ENCODE results near the gene SLC4A8. TPM values are rescaled to one million over a fixed set of nuclear protein-coding genes. Genes with fewer than 3 reads are reported as not detected.

The SLC4A8 gene
- total and polyA plus RNA-seq, 9 of the 15 experiments (the other 6 are each of a cell fraction or from before 2014, with no cell fraction given), result 0.04 to 1.5 (median 0.12) TPM; not detected in 2

- TF ChIP-seq ZMIZ1 (IDR thresholded peaks at IDR 0.05; ENCODE audit: low read depth in 2 of 2, low read length in 2 of 2) (peak in 1 of 2 experiments; percentile 55; a peak in 1 of 4 replicates), SMAD4 (CRISPR knock-in tag; conservative IDR thresholded peaks at IDR 0.05) (peak; percentile 86), PHB2 (IDR thresholded peaks at IDR 0.05; ENCODE audit: low read depth) (peak; percentile 55; the same call in 1 of the 2 replicates), CBFA2T2 (conservative IDR thresholded peaks at IDR 0.05) (peak; percentile 85), CCNT2 (IDR thresholded peaks at IDR 0.05; ENCODE audit: borderline replicate concordance, extremely low read depth, insufficient read length, low read depth, low read length) (peak; percentile 41), TAL1 (IDR thresholded peaks at IDR 0.05) (peak; percentile 92), BMI1 (IDR thresholded peaks at IDR 0.05; ENCODE audit: low read length) (no peak), TEAD1 (CRISPR knock-in tag; IDR thresholded peaks at IDR 0.05) (peak in 1 of 2 experiments; percentile 35; a peak in 1 of 4 replicates), U2AF1 (optimal IDR thresholded peaks at IDR 0.05; ENCODE audit: low read depth, low read length) (no peak), PBX2 (CRISPR knock-in tag; IDR thresholded peaks at IDR 0.05; ENCODE audit: low read depth) (0 out of 2 replicates have a peak, but pooled peaks have one; percentile 24), PBX2 (tag; conservative IDR thresholded peaks at IDR 0.05; ENCODE audit: low read depth) (peak; percentile 88), TRIM24 (IDR thresholded peaks at IDR 0.05) (peak in 1 of 2 experiments; percentile 44; a peak in 1 of 4 replicates), EP300 (IDR thresholded peaks at IDR 0.05; ENCODE audit: low read length) (peak; percentile 80), MTA2 (IDR thresholded peaks at IDR 0.05; ENCODE audit: low read depth) (peak; percentile 85), CLOCK (CRISPR knock-in tag; IDR thresholded peaks at IDR 0.05; ENCODE audit: borderline replicate concordance) (no peak), KDM1A (IDR thresholded peaks at IDR 0.05) (peak; percentile 86 to 89), RUNX1 (IDR thresholded peaks at IDR 0.05; ENCODE audit: low read depth) (no peak), ZNF282 (CRISPR knock-in tag; IDR thresholded peaks at IDR 0.05) (no peak), THAP7 (CRISPR knock-in tag; IDR thresholded peaks at IDR 0.05) (no peak)
Measured at GRCh38 chr12:51522696-51523095, 98.1 kb downstream of the SLC4A8 start (continued).

Measured in K562 (cell line).